K562 (cell line): ENCODE measurements around the gene N4BP3. TPM values are rescaled to one million over a fixed set of nuclear protein-coding genes. Genes with fewer than 3 reads are reported as not detected.

Experiments
- BRD9 ChIP-seq: fragments of 450-650 bp; IDR thresholded peaks from 2 replicates; pipeline ENCODE4 v1.6.1; 2018; ENCODE audit warnings: low read depth; ENCODE audit not compliant: partially characterized antibody
- FOXK1 ChIP-seq: sonication (generic); formaldehyde crosslinking; IDR thresholded peaks from 2 replicates; pipeline ENCODE4 v1.8.0; 2022; ENCODE audit warnings: missing genetic modification reagents, mild to moderate bottlenecking, borderline replicate concordance
- HDAC2 ChIP-seq: fragments of 450-650 bp; IDR thresholded peaks from 2 replicates; pipeline ENCODE4 v1.6.1; 2016; ENCODE audit warnings: mild to moderate bottlenecking
- NELFE ChIP-seq: IDR thresholded peaks from 2 replicates; pipeline ENCODE4 v1.6.1; 2011; ENCODE audit warnings: mild to moderate bottlenecking; ENCODE audit not compliant: insufficient read depth, insufficient read length
- NFE2L1 ChIP-seq: fragments of 450-650 bp; IDR thresholded peaks from 2 replicates; pipeline ENCODE4 v1.6.1; 2016; ENCODE audit warnings: missing genetic modification characterization, low read depth, mild to moderate bottlenecking, missing compliant biosample characterization, moderate library complexity, borderline replicate concordance
- NFIX ChIP-seq: fragments of 250-450 bp; sonication (Bioruptor Pico); IDR thresholded peaks from 2 replicates; pipeline ENCODE4 v1.4.0; 2020; ENCODE audit warnings: low read depth, mild to moderate bottlenecking, moderate library complexity
- NRF1 ChIP-seq, 2 experiments: fragments of 450-650 bp; IDR thresholded peaks in 1 of 2; conservative IDR thresholded peaks in 1 of 2; 2 replicates each; pipeline ENCODE4 v1.6.1; 2014; ENCODE audit warnings: mild to moderate bottlenecking in 2 of 2
- POLR2B ChIP-seq: fragments of 450-650 bp; IDR thresholded peaks from 2 replicates; pipeline ENCODE4 v1.6.1; 2018; ENCODE audit warnings: low read depth; ENCODE audit not compliant: partially characterized antibody
- TGIF2 ChIP-seq: sonication (generic); formaldehyde crosslinking; IDR thresholded peaks from 2 replicates; pipeline ENCODE4 v1.8.1; 2022; ENCODE audit warnings: mild to moderate bottlenecking, missing genetic modification reagents, moderate library complexity
- ZBTB1 ChIP-seq: sonication (generic); formaldehyde crosslinking; IDR thresholded peaks from 2 replicates; pipeline ENCODE4 v1.8.1; 2023; ENCODE audit warnings: missing genetic modification reagents, low read depth, mild to moderate bottlenecking, borderline replicate concordance
- ZKSCAN3 ChIP-seq: fragments of 250-450 bp; sonication (Bioruptor Pico); IDR thresholded peaks from 2 replicates; pipeline ENCODE4 v1.4.0; 2020
- ZNF133 ChIP-seq: fragments of 250-450 bp; sonication (Bioruptor Pico); IDR thresholded peaks from 2 replicates; pipeline ENCODE4 v1.4.0; 2020; ENCODE audit warnings: mild to moderate bottlenecking
- ZNF143 ChIP-seq: sonication (generic); formaldehyde crosslinking; IDR thresholded peaks from 2 replicates; pipeline ENCODE4 v1.9.0; 2022; ENCODE audit warnings: mild to moderate bottlenecking, missing genetic modification reagents
- ZNF184 ChIP-seq: sonication (generic); formaldehyde crosslinking; IDR thresholded peaks from 2 replicates; pipeline ENCODE4 v1.5.0; 2020; ENCODE audit warnings: missing genetic modification reagents
- ZNF232 ChIP-seq: sonication (generic); formaldehyde crosslinking; IDR thresholded peaks from 2 replicates; pipeline ENCODE4 v1.8.0; 2022; ENCODE audit warnings: mild to moderate bottlenecking, missing genetic modification reagents
- ZNF239 ChIP-seq: fragments of 250-450 bp; sonication (Bioruptor Pico); IDR thresholded peaks from 2 replicates; pipeline ENCODE4 v1.4.0; 2020; ENCODE audit warnings: mild to moderate bottlenecking
- ZNF316 ChIP-seq: fragments of 450-650 bp; IDR thresholded peaks from 2 replicates; pipeline ENCODE4 v1.6.1; 2016
- ZNF384 ChIP-seq: IDR thresholded peaks from 2 replicates; pipeline ENCODE4 v1.6.1; 2012; ENCODE audit warnings: low read depth, low read length, improper control_type of control experiment
- ZNF668 ChIP-seq: fragments of 250-450 bp; sonication (Bioruptor Pico); IDR thresholded peaks from 2 replicates; pipeline ENCODE4 v1.8.0; 2022; ENCODE audit warnings: mild to moderate bottlenecking, inconsistent platforms
- polyA plus RNA-seq, 8 experiments: library from polyadenylated mRNA; depleted of rRNA in 4 of 8; stranded (reverse) in 5 of 8; unstranded in 3 of 8; fragments of >200 nt; fragmentation: Nextera tagmentation in 2 of 8; fragmentation: Illumina TruSeq in 1 of 8; extraction: Ambion mirVana in 2 of 8; extraction: Trizol in 1 of 8; gene quantifications; 2 replicates each; pipeline versions ENCODE4 v1.2.1 to v1.2.3, GENCODE V29; 2011 to 2014; ENCODE audit warnings: inconsistent platforms in 1 of 8, missing spikeins in 1 of 8
- total RNA-seq, 7 experiments: library from RNA; depleted of rRNA in 6 of 7; stranded (reverse); fragments of >200 nt in 6 of 7; fragmentation: Illumina TruSeq in 2 of 7; extraction: Trizol in 2 of 7; gene quantifications; 2 replicates each; pipeline versions ENCODE4 v1.2.1 to v1.2.3, GENCODE V29; 2011 to 2021; ENCODE audit warnings: low replicate concordance in 1 of 7
- TF ChIP-seq, protein P1 (sequence below): fragments of 250-450 bp; sonication (Bioruptor Pico); IDR thresholded peaks from 2 replicates; pipeline ENCODE4 v1.8.0; 2022; ENCODE audit warnings: inconsistent platforms, mild to moderate bottlenecking, moderate library complexity, borderline replicate concordance
- TF ChIP-seq, protein P2 (sequence below): fragments of 450-650 bp; IDR thresholded peaks from 2 replicates; pipeline ENCODE4 v1.6.1; 2017; ENCODE audit warnings: antibody characterized with exemption, mild to moderate bottlenecking
- TF ChIP-seq, protein P3 (sequence below): fragments of 250-450 bp; sonication (Bioruptor Pico); IDR thresholded peaks from 2 replicates; pipeline ENCODE4 v1.9.0; 2021; ENCODE audit warnings: mild to moderate bottlenecking, inconsistent platforms

N4BP3 gene
- total and polyA plus RNA-seq, 9 of the 15 experiments (the other 6 are each of a cell fraction or from before 2014, with no cell fraction given), result 0.06 to 7.0 (median 2.4) TPM

DNA sequence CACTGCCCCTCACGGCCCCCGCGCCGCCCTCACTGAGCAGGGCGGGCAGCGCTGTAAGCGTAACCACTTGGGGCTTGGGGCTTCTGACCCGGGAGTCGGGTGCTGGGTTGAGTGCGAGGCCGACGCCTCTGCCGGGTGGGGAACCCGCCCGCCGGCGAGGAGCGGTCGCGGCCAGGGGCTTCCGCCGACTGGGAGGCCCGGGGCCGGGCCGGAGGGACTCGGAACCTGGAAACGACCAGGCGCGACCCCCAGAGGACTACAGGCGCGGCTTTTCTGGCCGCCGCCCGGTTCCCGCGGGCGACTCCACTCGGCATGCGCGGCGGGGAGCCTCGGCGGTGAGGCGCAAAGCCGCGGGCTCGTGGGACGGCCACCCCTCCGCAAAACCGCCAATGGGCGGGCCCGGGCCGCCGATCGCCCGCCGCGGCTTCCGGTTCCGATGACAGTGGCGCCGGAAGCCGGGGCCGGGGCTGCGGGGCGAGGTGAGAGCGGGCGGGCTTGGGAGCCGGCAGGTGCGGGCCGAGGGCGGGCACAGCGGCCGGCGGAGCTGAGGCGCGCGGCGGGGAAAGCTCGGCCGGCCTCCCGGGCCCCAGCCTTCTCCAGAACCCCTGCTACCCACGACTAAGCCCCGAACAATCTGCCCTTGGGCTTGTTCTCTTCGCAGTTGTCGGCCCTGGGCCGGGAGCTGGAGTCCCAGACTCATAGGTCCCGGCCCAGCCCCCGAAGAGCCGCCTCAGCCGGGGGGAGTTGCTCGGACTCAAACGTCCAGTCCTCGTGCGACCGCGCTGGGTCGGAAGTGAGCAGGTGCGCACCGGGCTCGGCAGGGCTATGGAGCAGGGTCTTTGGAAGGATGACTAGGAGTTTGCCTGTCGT, 17.5 kb downstream of the N4BP3 start, which contains the start of gene RMND5B (continued):
- TF ChIP-seq NRF1 (conservative IDR thresholded peaks at IDR 0.05 in 1 of 2, IDR thresholded peaks at IDR 0.05 in 1 of 2) (peak; percentile 83 to 86), ZNF133 (CRISPR knock-in tag) (no peak), ZNF184 (CRISPR knock-in tag) (no peak), ZBTB1 (CRISPR knock-in tag) (peak; percentile 40; the same call in 1 of the 2 replicates), ZNF668 (CRISPR knock-in tag) (no peak), ZKSCAN3 (CRISPR knock-in tag) (no peak), HDAC2 (peak; percentile 33; the same call in 1 of the 2 replicates), TGIF2 (CRISPR knock-in tag) (no peak), ZNF384 (no peak), NFIX (no peak), BRD9 (no peak), ZNF143 (CRISPR knock-in tag) (no peak), POLR2B (peak; percentile 77), ZNF316 (no peak), ZNF239 (CRISPR knock-in tag) (no peak), ZNF232 (CRISPR knock-in tag) (no peak), FOXK1 (CRISPR knock-in tag) (no peak), NFE2L1 (tag) (no peak), NELFE (no peak)
- TF ChIP-seq, protein P1, sequence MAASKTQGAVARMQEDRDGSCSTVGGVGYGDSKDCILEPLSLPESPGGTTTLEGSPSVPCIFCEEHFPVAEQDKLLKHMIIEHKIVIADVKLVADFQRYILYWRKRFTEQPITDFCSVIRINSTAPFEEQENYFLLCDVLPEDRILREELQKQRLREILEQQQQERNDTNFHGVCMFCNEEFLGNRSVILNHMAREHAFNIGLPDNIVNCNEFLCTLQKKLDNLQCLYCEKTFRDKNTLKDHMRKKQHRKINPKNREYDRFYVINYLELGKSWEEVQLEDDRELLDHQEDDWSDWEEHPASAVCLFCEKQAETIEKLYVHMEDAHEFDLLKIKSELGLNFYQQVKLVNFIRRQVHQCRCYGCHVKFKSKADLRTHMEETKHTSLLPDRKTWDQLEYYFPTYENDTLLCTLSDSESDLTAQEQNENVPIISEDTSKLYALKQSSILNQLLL (CRISPR knock-in tag), result no peak
- TF ChIP-seq, protein P2, sequence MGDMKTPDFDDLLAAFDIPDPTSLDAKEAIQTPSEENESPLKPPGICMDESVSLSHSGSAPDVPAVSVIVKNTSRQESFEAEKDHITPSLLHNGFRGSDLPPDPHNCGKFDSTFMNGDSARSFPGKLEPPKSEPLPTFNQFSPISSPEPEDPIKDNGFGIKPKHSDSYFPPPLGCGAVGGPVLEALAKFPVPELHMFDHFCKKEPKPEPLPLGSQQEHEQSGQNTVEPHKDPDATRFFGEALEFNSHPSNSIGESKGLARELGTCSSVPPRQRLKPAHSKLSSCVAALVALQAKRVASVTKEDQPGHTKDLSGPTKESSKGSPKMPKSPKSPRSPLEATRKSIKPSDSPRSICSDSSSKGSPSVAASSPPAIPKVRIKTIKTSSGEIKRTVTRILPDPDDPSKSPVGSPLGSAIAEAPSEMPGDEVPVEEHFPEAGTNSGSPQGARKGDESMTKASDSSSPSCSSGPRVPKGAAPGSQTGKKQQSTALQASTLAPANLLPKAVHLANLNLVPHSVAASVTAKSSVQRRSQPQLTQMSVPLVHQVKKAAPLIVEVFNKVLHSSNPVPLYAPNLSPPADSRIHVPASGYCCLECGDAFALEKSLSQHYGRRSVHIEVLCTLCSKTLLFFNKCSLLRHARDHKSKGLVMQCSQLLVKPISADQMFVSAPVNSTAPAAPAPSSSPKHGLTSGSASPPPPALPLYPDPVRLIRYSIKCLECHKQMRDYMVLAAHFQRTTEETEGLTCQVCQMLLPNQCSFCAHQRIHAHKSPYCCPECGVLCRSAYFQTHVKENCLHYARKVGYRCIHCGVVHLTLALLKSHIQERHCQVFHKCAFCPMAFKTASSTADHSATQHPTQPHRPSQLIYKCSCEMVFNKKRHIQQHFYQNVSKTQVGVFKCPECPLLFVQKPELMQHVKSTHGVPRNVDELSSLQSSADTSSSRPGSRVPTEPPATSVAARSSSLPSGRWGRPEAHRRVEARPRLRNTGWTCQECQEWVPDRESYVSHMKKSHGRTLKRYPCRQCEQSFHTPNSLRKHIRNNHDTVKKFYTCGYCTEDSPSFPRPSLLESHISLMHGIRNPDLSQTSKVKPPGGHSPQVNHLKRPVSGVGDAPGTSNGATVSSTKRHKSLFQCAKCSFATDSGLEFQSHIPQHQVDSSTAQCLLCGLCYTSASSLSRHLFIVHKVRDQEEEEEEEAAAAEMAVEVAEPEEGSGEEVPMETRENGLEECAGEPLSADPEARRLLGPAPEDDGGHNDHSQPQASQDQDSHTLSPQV, result peak; percentile 61; the same call in 1 of the 2 replicates
- TF ChIP-seq, protein P3, sequence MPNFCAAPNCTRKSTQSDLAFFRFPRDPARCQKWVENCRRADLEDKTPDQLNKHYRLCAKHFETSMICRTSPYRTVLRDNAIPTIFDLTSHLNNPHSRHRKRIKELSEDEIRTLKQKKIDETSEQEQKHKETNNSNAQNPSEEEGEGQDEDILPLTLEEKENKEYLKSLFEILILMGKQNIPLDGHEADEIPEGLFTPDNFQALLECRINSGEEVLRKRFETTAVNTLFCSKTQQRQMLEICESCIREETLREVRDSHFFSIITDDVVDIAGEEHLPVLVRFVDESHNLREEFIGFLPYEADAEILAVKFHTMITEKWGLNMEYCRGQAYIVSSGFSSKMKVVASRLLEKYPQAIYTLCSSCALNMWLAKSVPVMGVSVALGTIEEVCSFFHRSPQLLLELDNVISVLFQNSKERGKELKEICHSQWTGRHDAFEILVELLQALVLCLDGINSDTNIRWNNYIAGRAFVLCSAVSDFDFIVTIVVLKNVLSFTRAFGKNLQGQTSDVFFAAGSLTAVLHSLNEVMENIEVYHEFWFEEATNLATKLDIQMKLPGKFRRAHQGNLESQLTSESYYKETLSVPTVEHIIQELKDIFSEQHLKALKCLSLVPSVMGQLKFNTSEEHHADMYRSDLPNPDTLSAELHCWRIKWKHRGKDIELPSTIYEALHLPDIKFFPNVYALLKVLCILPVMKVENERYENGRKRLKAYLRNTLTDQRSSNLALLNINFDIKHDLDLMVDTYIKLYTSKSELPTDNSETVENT, result 0 out of 2 replicates have a peak, but pooled peaks have one; percentile 9
